Kidney epithelial cell (primary cell): ENCODE measurements around the gene DHFR. TPM values are rescaled to one million over a fixed set of nuclear protein-coding genes. Genes with fewer than 3 reads are reported as not detected.

Source experiments
- DNase-seq: peaks from one replicate; pipeline ENCODE4 v3.0.0-alpha.2; 2010; ENCODE audit warnings: low read depth
- H3K27me3 ChIP-seq: 2 replicates; pipeline ENCODE4 v1.6.0; 2011; ENCODE audit warnings: low read length; ENCODE audit not compliant: control insufficient read depth, insufficient read depth
- H3K36me3 ChIP-seq: 2 replicates; pipeline ENCODE4 v1.5.1; 2011; ENCODE audit warnings: low read length; ENCODE audit not compliant: control insufficient read depth, insufficient read depth
- H3K4me3 ChIP-seq: 2 replicates; pipeline ENCODE4 v1.5.1; 2011; ENCODE audit warnings: low read depth, mild to moderate bottlenecking, control low read depth, low read length
- total RNA-seq: library from RNA; depleted of rRNA; stranded (reverse); fragments of >200 nt; gene quantifications from 2 replicates; pipeline ENCODE4 v1.2.3, GENCODE V29; 2015
- TF ChIP-seq, protein P1 (sequence below): IDR thresholded peaks from 2 replicates; pipeline ENCODE4 v1.5.1; 2011; ENCODE audit warnings: mild to moderate bottlenecking, moderate library complexity, low read length, control low read depth, inconsistent platforms; ENCODE audit not compliant: insufficient read depth, poor library complexity, severe bottlenecking

The DHFR gene
- total RNA-seq, 1 donor from 2014 or later: 18.5 TPM

GRCh38 chr5:80698369-80698768, 43.6 kb upstream of the DHFR start:
- Histone ChIP-seq H3K4me3 (no peak overlapping the region), H3K27me3 (no peaks in the 10 kb centered on the region), H3K36me3 (no peaks in the 10 kb centered on the region)
- no peak for DNase-seq
- TF ChIP-seq, protein P1, sequence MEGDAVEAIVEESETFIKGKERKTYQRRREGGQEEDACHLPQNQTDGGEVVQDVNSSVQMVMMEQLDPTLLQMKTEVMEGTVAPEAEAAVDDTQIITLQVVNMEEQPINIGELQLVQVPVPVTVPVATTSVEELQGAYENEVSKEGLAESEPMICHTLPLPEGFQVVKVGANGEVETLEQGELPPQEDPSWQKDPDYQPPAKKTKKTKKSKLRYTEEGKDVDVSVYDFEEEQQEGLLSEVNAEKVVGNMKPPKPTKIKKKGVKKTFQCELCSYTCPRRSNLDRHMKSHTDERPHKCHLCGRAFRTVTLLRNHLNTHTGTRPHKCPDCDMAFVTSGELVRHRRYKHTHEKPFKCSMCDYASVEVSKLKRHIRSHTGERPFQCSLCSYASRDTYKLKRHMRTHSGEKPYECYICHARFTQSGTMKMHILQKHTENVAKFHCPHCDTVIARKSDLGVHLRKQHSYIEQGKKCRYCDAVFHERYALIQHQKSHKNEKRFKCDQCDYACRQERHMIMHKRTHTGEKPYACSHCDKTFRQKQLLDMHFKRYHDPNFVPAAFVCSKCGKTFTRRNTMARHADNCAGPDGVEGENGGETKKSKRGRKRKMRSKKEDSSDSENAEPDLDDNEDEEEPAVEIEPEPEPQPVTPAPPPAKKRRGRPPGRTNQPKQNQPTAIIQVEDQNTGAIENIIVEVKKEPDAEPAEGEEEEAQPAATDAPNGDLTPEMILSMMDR: no peak

DNA sequence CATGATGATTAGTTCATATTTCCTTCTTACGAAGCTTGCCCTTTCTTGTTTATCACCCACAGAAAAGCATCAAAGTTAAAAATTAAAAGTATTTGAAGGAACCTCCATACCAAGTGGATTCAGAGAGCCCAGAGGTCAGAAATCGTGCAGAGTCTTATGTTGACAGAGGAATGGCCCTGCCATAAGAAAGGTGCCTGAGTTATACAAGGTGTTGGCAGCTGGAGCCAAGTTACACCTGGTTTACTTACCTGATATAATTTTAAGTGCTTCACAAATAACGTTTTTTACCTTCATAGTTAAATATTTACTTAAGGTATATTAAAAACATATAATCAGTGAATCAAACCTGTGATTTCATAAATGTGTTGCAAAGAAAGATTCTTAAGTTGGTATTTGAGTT, 42.3 kb upstream of the DHFR start:
- Histone ChIP-seq H3K27me3 (no peaks in the 10 kb centered on the region), H3K36me3 (no peaks in the 10 kb centered on the region), H3K4me3 (no peak overlapping the region)
- TF ChIP-seq, protein P1: no peak
- no peak for DNase-seq

DNA sequence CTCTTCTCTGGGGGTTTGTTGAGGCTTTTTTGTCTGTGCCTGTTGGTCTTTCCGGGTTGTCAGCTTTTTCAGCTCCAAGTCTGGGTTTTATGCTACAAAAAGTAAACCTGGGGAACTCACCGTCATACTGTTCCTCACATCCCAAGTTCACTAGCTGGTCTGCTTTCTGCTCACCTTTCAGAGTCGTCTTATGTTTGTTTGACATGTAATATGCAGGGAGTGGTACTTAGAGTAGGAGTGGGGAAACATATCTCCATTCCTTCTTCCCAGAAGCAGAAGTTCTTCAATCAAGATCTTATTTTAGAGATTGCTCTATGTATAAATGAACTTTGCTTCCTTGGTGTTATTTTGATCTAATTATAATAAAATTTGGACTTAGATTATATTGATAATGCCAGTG, 41.7 kb upstream of the DHFR start:
- Histone ChIP-seq H3K4me3 (no peak overlapping the region), H3K27me3 (no peaks in the 10 kb centered on the region), H3K36me3 (no peaks in the 10 kb centered on the region)
- TF ChIP-seq, protein P1: no peak
- no peak for DNase-seq

DNA sequence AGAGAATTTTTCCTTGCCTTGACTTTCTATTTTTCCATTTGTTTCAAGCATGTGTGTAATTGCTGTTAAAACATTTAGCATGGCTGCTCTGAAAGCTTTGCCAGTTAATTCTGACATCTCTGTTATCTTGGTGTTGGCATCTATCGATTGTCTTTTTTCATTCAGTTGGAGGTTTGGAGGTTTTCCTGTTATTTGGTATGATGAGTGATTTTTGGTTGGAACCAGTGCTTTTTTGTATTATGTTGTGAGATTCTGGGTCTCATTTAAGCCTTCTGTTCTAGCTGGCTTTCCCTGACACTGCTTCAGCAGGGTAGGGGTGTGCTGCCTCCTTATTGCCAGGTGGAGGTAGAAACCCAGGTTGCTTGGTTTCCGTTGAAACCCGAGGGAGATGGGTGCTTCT, 40.9 kb upstream of the DHFR start:
- no peaks in the 10 kb centered on the region for H3K27me3 ChIP-seq
- no peak for DNase-seq
- no peaks in the 10 kb centered on the region for H3K36me3 ChIP-seq
- TF ChIP-seq, protein P1: no peak
- no peak overlapping the region for H3K4me3 ChIP-seq

DNA sequence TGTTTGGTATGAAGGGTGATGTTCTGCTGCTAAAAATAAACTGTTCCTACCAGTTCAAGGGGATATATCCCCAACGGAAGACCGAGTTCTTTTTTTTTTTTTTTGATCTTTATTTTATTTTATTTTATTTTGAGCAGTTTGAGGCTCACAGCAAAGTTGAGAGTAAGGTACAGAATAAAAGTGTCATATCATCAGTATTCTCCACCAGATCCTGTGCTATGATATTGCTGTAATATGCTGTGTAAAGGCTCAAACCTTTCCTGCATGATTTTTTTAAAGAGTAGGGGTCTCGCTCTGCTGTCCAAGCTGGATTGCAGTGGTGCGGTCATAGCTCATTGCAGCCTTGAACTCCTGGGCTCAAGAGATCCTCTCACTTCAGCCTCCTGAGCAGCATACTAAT, 34.8 kb upstream of the DHFR start:
- TF ChIP-seq, protein P1: no peak

GRCh38 chr5:80688648-80689420, 34.1 kb upstream of the DHFR start:
- TF ChIP-seq, protein P1: no peak
- Histone ChIP-seq H3K36me3 (no peaks in the 10 kb centered on the region), H3K27me3 (no peaks in the 10 kb centered on the region), H3K4me3 (no peak overlapping the region)
- no peak for DNase-seq

More for the DNA sequence above, 34.8 kb upstream of the DHFR start:
- no peak for DNase-seq
- Histone ChIP-seq H3K4me3 (no peak overlapping the region), H3K27me3 (no peaks in the 10 kb centered on the region), H3K36me3 (no peaks in the 10 kb centered on the region)
